Ishikawa (cell line): ENCODE measurements around the gene OAT.

Experiments used
- CEBPB ChIP-seq: IDR thresholded peaks from 2 replicates; pipeline ENCODE4 v1.6.1; 2012
- CREB1 ChIP-seq: IDR thresholded peaks from 2 replicates; pipeline ENCODE4 v1.6.1; 2012; ENCODE audit warnings: low read depth
- EGR1 ChIP-seq: IDR thresholded peaks from 2 replicates; pipeline ENCODE4 v1.6.1; 2012
- EP300 ChIP-seq: IDR thresholded peaks from 2 replicates; pipeline ENCODE4 v1.6.1; 2012; ENCODE audit warnings: borderline replicate concordance
- FOXM1 ChIP-seq: IDR thresholded peaks from 2 replicates; pipeline ENCODE4 v1.6.1; 2012; ENCODE audit warnings: low read depth, borderline replicate concordance
- MAX ChIP-seq: IDR thresholded peaks from 2 replicates; pipeline ENCODE4 v1.6.1; 2012
- NFIC ChIP-seq: IDR thresholded peaks from 2 replicates; pipeline ENCODE4 v1.6.1; 2012
- RAD21 ChIP-seq: IDR thresholded peaks from 2 replicates; pipeline ENCODE4 v1.6.1; 2012; ENCODE audit warnings: low read depth
- REST ChIP-seq: IDR thresholded peaks from 2 replicates; pipeline ENCODE4 v1.6.1; 2012; ENCODE audit warnings: low read depth, mild to moderate bottlenecking
- TAF1 ChIP-seq: IDR thresholded peaks from 2 replicates; pipeline ENCODE4 v1.6.1; 2012; ENCODE audit warnings: low read depth, mild to moderate bottlenecking
- TCF12 ChIP-seq: IDR thresholded peaks from 2 replicates; pipeline ENCODE4 v1.6.1; 2012; ENCODE audit warnings: low read depth
- TEAD4 ChIP-seq: IDR thresholded peaks from 2 replicates; pipeline ENCODE4 v1.6.1; 2012
- USF1 ChIP-seq: IDR thresholded peaks from 2 replicates; pipeline ENCODE4 v1.6.1; 2012
- YY1 ChIP-seq: IDR thresholded peaks from 2 replicates; pipeline ENCODE4 v1.6.1; 2012; ENCODE audit warnings: low read depth
- ZBTB7A ChIP-seq: IDR thresholded peaks from 2 replicates; pipeline ENCODE4 v1.6.1; 2012; ENCODE audit warnings: low read depth

The OAT gene

GRCh38 chr10:124385627-124386185 is 33.0 kb downstream of the OAT start:
- TF ChIP-seq EP300 = no peak

GRCh38 chr10:124384591-124385190 is 34.0 kb downstream of the OAT start:
- TF ChIP-seq RAD21 = no peak
- no peak for TF ChIP-seq FOXM1
- TF ChIP-seq NFIC = no peak
- no peak for TF ChIP-seq EP300
- TF ChIP-seq TCF12 = no peak
- no peak for TF ChIP-seq CREB1
- TF ChIP-seq TEAD4 = no peak
- no peak for TF ChIP-seq ZBTB7A
- no peak for TF ChIP-seq MAX
- no peak for TF ChIP-seq REST
- no peak for TF ChIP-seq YY1
- no peak for TF ChIP-seq EGR1

DNA sequence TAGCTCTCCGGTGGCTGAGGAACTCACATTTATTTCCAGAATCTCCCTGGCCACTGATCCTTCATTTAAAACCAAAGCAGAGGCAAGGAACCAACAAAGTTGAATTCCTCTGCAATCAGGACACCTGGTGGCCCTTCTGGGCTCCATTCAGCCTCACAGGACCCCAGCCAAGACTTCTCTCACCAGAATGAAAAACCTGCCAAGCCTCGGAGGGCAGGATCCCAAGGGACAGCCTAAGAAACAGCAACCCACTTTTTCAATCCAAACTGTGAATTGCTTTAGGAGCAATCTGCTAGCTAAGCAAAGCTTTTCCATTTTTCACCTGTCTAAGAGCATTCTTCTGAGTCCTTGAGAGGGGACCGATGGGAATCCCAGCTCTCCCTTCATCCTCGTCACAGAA is 34.6 kb downstream of the OAT start:
- TF ChIP-seq RAD21 (peak; percentile 33; the same call in 1 of the 2 replicates), NFIC (no peak), TAF1 (no peak), YY1 (no peak), USF1 (no peak), FOXM1 (no peak), ZBTB7A (no peak), MAX (no peak)

GRCh38 chr10:124383496-124383895 is 35.2 kb downstream of the OAT start:
- TF ChIP-seq EP300 (no peak), NFIC (no peak), FOXM1 (no peak)

GRCh38 chr10:124381011-124381611 is 37.6 kb downstream of the OAT start:
- TF ChIP-seq EP300 = no peak
- no peak for TF ChIP-seq MAX
- TF ChIP-seq EGR1 = no peak
- no peak for TF ChIP-seq FOXM1
- TF ChIP-seq ZBTB7A = no peak

DNA sequence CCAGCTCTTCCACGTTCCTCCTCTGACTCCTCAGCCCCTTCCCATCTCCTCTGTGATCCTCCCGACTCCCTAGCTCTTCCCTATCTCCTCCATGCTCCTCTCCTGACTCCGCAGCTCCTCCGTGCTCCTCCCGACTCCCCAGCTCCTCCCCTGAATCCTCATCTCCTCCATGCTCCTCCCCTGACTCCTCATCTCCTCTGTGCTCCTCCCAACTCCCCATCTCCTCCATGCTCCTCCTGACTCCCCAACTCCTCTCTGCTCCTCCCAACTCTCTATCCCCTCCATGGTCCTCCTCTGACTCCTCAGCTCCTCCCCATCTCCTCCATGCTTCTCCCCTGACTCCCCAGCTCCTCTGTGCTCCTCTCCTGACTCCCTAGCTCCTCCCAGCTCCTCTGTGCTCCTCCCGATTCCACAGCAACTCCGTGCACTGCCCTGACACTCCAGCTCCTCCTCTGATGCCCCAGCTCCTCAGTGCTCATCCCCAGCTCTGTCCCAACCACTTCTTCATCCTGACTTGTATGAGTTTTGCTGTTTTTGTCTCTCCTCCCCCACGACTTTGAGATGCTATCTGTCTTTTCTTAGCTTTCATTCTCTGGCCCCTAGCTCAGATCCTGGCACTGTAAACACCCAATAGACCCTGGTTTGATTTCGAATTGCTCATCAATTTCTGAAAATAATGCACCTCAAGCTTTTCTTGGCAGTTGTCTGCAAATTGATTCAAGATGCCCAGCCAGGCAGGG is 38.3 kb downstream of the OAT start:
- TF ChIP-seq NFIC (no peak), TEAD4 (no peak), MAX (no peak), EGR1 (no peak)

DNA sequence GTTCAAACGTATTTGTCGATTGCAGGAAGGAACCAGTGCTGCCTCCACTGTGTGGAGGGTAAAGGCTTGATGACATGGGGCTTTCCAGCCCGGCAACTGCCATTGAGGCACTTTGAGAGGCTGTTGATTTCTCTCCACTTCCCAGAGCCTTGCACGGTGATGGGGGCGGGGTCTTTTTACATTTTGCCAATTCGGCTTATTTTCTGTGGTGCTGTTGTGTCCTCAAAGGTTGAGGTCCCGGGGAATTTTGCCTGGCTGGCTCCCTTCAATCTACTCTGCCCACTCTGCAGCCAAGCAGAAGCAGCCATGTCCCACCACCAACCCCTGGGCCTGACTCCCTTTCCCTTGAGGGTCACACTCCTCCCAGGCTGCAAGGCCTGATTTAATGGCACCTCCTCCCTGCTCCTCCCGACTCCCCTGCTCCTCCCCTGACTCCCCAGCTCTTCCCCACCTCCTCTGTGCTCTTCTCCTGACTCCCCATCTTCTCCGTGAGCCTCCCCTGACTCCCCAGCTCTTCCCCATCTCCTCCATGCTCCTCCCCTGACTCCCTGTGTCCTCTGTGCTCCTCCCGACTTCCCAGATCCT is 39.0 kb downstream of the OAT start:
- TF ChIP-seq CEBPB = no peak
- TF ChIP-seq TEAD4 = no peak
- no peak for TF ChIP-seq EGR1
- no peak for TF ChIP-seq USF1
- no peak for TF ChIP-seq CREB1
- no peak for TF ChIP-seq TCF12
- no peak for TF ChIP-seq FOXM1
- TF ChIP-seq ZBTB7A = no peak
- no peak for TF ChIP-seq EP300
- TF ChIP-seq YY1 = no peak
- no peak for TF ChIP-seq MAX
- TF ChIP-seq RAD21 = no peak
- no peak for TF ChIP-seq REST
